Activated T-cell treated with anti-CD3 and anti-CD28 coated beads for 1 hour (primary cell): Measurements from ENCODE around the gene RIOK2.
"Not testable (repeated sequence)": the region's sequence is repeated elsewhere in the genome, so short reads cannot be mapped to it uniquely, and the experiment has no call there.

Source experiments
- DNase-seq: peaks from one replicate; pipeline ENCODE4 v3.0.0-alpha.2; 2020; ENCODE audit warnings: low read depth

RIOK2 gene

GRCh38 chr5:97183100-97183929 lies at the start of gene RIOK2:
TSS of gene RIOK2 (minus strand) at chr5:97183247. CDS start at chr5:97183191, 56 bp downstream.
- peak; percentile 92 for DNase-seq

- no peak for DNase-seq
Measured at GRCh38 chr5:97231025-97231636, 48.1 kb upstream of the RIOK2 start.

GRCh38 chr5:97229688-97230285 lies 46.7 kb upstream of the RIOK2 start:
- no peak for DNase-seq

GRCh38 chr5:97229196-97229595 lies 46.1 kb upstream of the RIOK2 start:
- DNase-seq, result no peak

GRCh38 chr5:97225222-97225621 lies 42.2 kb upstream of the RIOK2 start:
- no peak for DNase-seq

GRCh38 chr5:97224112-97224750 lies 41.2 kb upstream of the RIOK2 start:
- no peak for DNase-seq

GRCh38 chr5:97223596-97223995 lies 40.5 kb upstream of the RIOK2 start:
- no peak for DNase-seq

GRCh38 chr5:97209343-97209742 lies 26.3 kb upstream of the RIOK2 start:
- DNase-seq, result no peak

- no peak for DNase-seq
Measured at GRCh38 chr5:97208714-97209113, 25.7 kb upstream of the RIOK2 start.

GRCh38 chr5:97208184-97208713 lies 25.2 kb upstream of the RIOK2 start:
- DNase-seq, result no peak

GRCh38 chr5:97194366-97194765 lies 11.3 kb upstream of the RIOK2 start:
- DNase-seq, result no peak

GRCh38 chr5:97193355-97193688 lies 10.3 kb upstream of the RIOK2 start:
- DNase-seq, result no peak

GRCh38 chr5:97192580-97193354 lies 9.7 kb upstream of the RIOK2 start:
- DNase-seq, result no peak

GRCh38 chr5:97191893-97192292 lies 8.8 kb upstream of the RIOK2 start:
- no peak for DNase-seq

GRCh38 chr5:97189523-97189922 lies 6.5 kb upstream of the RIOK2 start:
- not testable (repeated sequence) for DNase-seq

GRCh38 chr5:97183930-97184213 lies 825 bp upstream of the RIOK2 start:
- DNase-seq, result no peak

GRCh38 chr5:97182571-97183099 lies 412 bp downstream of the RIOK2 start:
- DNase-seq, result no peak

- DNase-seq, result no peak
Measured at GRCh38 chr5:97181856-97182545, 1.0 kb downstream of the RIOK2 start.

GRCh38 chr5:97179457-97179856 lies 3.6 kb downstream of the RIOK2 start:
- DNase-seq, result not testable (repeated sequence)

GRCh38 chr5:97172227-97172626 lies 10.8 kb downstream of the RIOK2 start:
- no peak for DNase-seq

- no peak for DNase-seq
Measured at GRCh38 chr5:97171703-97172102, 11.3 kb downstream of the RIOK2 start.
